SK-N-SH (cell line): ENCODE results near the gene C14orf119.

Experiments
- CTCF ChIP-seq: fragments of 200-600 bp; sonication (generic); IDR thresholded peaks from 2 replicates; pipeline ENCODE4 v1.6.1; 2017; ENCODE audit warnings: antibody characterized with exemption, mild to moderate bottlenecking, moderate library complexity
- EZH2phosphoT487 ChIP-seq: fragments of 200-600 bp; sonication (generic); IDR thresholded peaks from 2 replicates; pipeline ENCODE4 v1.6.1; 2017; ENCODE audit warnings: low read depth, mixed run types, mild to moderate bottlenecking, antibody characterized with exemption, moderate library complexity, borderline replicate concordance
- GABPA ChIP-seq: IDR thresholded peaks from 2 replicates; pipeline ENCODE4 v1.4.0; 2012; ENCODE audit warnings: low read depth, mild to moderate bottlenecking
- GATA2 ChIP-seq: sonication (generic); formaldehyde crosslinking; IDR thresholded peaks from 2 replicates; pipeline ENCODE4 v1.5.0; 2020; ENCODE audit warnings: mild to moderate bottlenecking, missing genetic modification reagents
- JUND ChIP-seq: IDR thresholded peaks from 2 replicates; pipeline ENCODE4 v1.4.0; 2012
- POLR2AphosphoS5 ChIP-seq: IDR thresholded peaks from 2 replicates; pipeline ENCODE4 v1.6.1; 2012; ENCODE audit warnings: low read depth, low read length
- RAD21 ChIP-seq: IDR thresholded peaks from 2 replicates; pipeline ENCODE4 v1.6.1; 2012; ENCODE audit warnings: mild to moderate bottlenecking, low read length
- RFX5 ChIP-seq: IDR thresholded peaks from 2 replicates; pipeline ENCODE4 v1.6.1; 2012; ENCODE audit warnings: mild to moderate bottlenecking, improper control_type of control experiment, low read length
- SIN3A ChIP-seq: IDR thresholded peaks from 2 replicates; pipeline ENCODE4 v1.6.1; 2012; ENCODE audit warnings: low read depth, mild to moderate bottlenecking, low read length, moderate library complexity, borderline replicate concordance
- TAF1 ChIP-seq: IDR thresholded peaks from 2 replicates; pipeline ENCODE4 v1.6.1; 2012; ENCODE audit warnings: low read depth, mild to moderate bottlenecking, low read length, moderate library complexity, borderline replicate concordance
- YY1 ChIP-seq: IDR thresholded peaks from 2 replicates; pipeline ENCODE4 v1.4.0; 2012; ENCODE audit warnings: low read depth, mild to moderate bottlenecking
- TF ChIP-seq, protein P1 (sequence below): IDR thresholded peaks from 2 replicates; pipeline ENCODE4 v1.4.0; 2012; ENCODE audit warnings: low read depth

- TF ChIP-seq CTCF (no peak), TAF1 (no peak), GABPA (no peak), JUND (no peak), POLR2AphosphoS5 (no peak), YY1 (no peak), SIN3A (no peak), RAD21 (no peak), EZH2phosphoT487 (no peak), RFX5 (no peak), GATA2 (CRISPR knock-in tag) (no peak)
- TF ChIP-seq, protein P1, sequence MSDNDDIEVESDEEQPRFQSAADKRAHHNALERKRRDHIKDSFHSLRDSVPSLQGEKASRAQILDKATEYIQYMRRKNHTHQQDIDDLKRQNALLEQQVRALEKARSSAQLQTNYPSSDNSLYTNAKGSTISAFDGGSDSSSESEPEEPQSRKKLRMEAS = no peak
Measured at GRCh38 chr14:23049011-23049410, 46.3 kb upstream of the C14orf119 start.
